ENCODE results near the gene EPHA1.

The EPHA1 gene

GRCh38 chr7:143379611-143380259 lies 28.9 kb downstream of the EPHA1 start:
- no peak overlapping the region; the same call in 1 of the 2 replicates for H2AFZ ChIP-seq (ENCODE audit: low read length)
- H3K36me3 ChIP-seq (ENCODE audit: insufficient read depth, low read length): no peaks in the 10 kb centered on the region
- H3K9ac ChIP-seq (ENCODE audit: low read depth, low read length, poor library complexity, severe bottlenecking): peak overlapping the region; percentile 100
- TF ChIP-seq EZH2phosphoT487 (IDR thresholded peaks at IDR 0.05; ENCODE audit: borderline replicate concordance) (no peak), CTCF (conservative IDR thresholded peaks at IDR 0.05; ENCODE audit: low read length) (no peak)
- peaks cover 78% of the 10 kb centered on the region for H3K79me2 ChIP-seq (ENCODE audit: insufficient read depth, low read length)
- peaks cover 6% of the 10 kb centered on the region for H3K27me3 ChIP-seq (ENCODE audit: insufficient read depth, low read length, poor library complexity, severe bottlenecking)
- H4K20me1 ChIP-seq (ENCODE audit: insufficient read depth, low read length, poor library complexity, severe bottlenecking): peaks cover 29% of the 10 kb centered on the region
- peaks cover 81% of the 10 kb centered on the region for H3K4me1 ChIP-seq (ENCODE audit: insufficient read depth, low read length, poor library complexity, severe bottlenecking)
- H3K9me2 ChIP-seq (replicated peaks; ENCODE audit: low read depth, low read length): no peaks in the 10 kb centered on the region
- H3F3A ChIP-seq (ENCODE audit: low read depth): peaks cover 10% of the 10 kb centered on the region; the same call in 1 of the 2 replicates
- peak overlapping the region; percentile 98 for H3K4me3 ChIP-seq (ENCODE audit: low read length, poor library complexity, severe bottlenecking)
- peak overlapping the region; percentile 97 for H3K4me2 ChIP-seq (ENCODE audit: low read depth, low read length, poor library complexity, severe bottlenecking)
- no peaks in the 10 kb centered on the region for H3K9me3 ChIP-seq (ENCODE audit: insufficient read depth, low read depth, low read length)

GRCh38 chr7:143376396-143376795 lies 32.3 kb downstream of the EPHA1 start:
- Histone ChIP-seq H3K79me2 (ENCODE audit: insufficient read depth, low read length) (peaks cover 45% of the 10 kb centered on the region), H3K9ac (ENCODE audit: low read depth, low read length, poor library complexity, severe bottlenecking) (peak overlapping the region; percentile 87), H3F3A (ENCODE audit: low read depth) (peaks cover 11% of the 10 kb centered on the region; the same call in 1 of the 2 replicates), H3K9me3 (ENCODE audit: insufficient read depth, low read depth, low read length) (no peaks in the 10 kb centered on the region), H3K9me2 (replicated peaks; ENCODE audit: low read depth, low read length) (no peaks in the 10 kb centered on the region), H4K20me1 (ENCODE audit: insufficient read depth, low read length, poor library complexity, severe bottlenecking) (no peaks in the 10 kb centered on the region), H3K27me3 (ENCODE audit: insufficient read depth, low read length, poor library complexity, severe bottlenecking) (peaks cover 6% of the 10 kb centered on the region), H3K4me2 (ENCODE audit: low read depth, low read length, poor library complexity, severe bottlenecking) (peak overlapping the region; percentile 80), H3K4me3 (ENCODE audit: low read length, poor library complexity, severe bottlenecking) (peak overlapping the region; percentile 65), H3K4me1 (ENCODE audit: insufficient read depth, low read length, poor library complexity, severe bottlenecking) (peaks cover 78% of the 10 kb centered on the region), H3K36me3 (ENCODE audit: insufficient read depth, low read length) (no peaks in the 10 kb centered on the region), H2AFZ (ENCODE audit: low read length) (no peak overlapping the region)
- TF ChIP-seq CTCF (conservative IDR thresholded peaks at IDR 0.05; ENCODE audit: low read length): no peak
- no peak for TF ChIP-seq EZH2phosphoT487 (IDR thresholded peaks at IDR 0.05; ENCODE audit: borderline replicate concordance)

- Histone ChIP-seq H3F3A (ENCODE audit: low read depth) (peaks cover 11% of the 10 kb centered on the region; the same call in 1 of the 2 replicates), H3K79me2 (ENCODE audit: insufficient read depth, low read length) (peaks cover 37% of the 10 kb centered on the region), H3K9ac (ENCODE audit: low read depth, low read length, poor library complexity, severe bottlenecking) (peak overlapping the region; percentile 87), H3K4me2 (ENCODE audit: low read depth, low read length, poor library complexity, severe bottlenecking) (peak overlapping the region; percentile 80), H3K36me3 (ENCODE audit: insufficient read depth, low read length) (no peaks in the 10 kb centered on the region), H3K9me2 (replicated peaks; ENCODE audit: low read depth, low read length) (no peaks in the 10 kb centered on the region), H3K27me3 (ENCODE audit: insufficient read depth, low read length, poor library complexity, severe bottlenecking) (peaks cover 2% of the 10 kb centered on the region), H4K20me1 (ENCODE audit: insufficient read depth, low read length, poor library complexity, severe bottlenecking) (no peaks in the 10 kb centered on the region), H3K4me1 (ENCODE audit: insufficient read depth, low read length, poor library complexity, severe bottlenecking) (peaks cover 86% of the 10 kb centered on the region), H3K9me3 (ENCODE audit: insufficient read depth, low read depth, low read length) (no peaks in the 10 kb centered on the region), H3K4me3 (ENCODE audit: low read length, poor library complexity, severe bottlenecking) (peak overlapping the region; percentile 65), H2AFZ (ENCODE audit: low read length) (no peak overlapping the region)
- no peak for TF ChIP-seq EZH2phosphoT487 (IDR thresholded peaks at IDR 0.05; ENCODE audit: borderline replicate concordance)
- no peak; the same call in 1 of the 2 replicates for TF ChIP-seq CTCF (conservative IDR thresholded peaks at IDR 0.05; ENCODE audit: low read length)
Observed at GRCh38 chr7:143375298-143376034, 33.2 kb downstream of the EPHA1 start.
